Thoracic aorta (tissue), 2 donors: ENCODE measurements around the gene FAM53C. TPM values are rescaled to one million over a fixed set of nuclear protein-coding genes. Genes with fewer than 3 reads are reported as not detected.

Experiments used
- ATAC-seq: fragments of 150-250 bp; one replicate; pipeline ENCODE4 v1.8.0; 2017; ENCODE audit warnings: low read depth; ENCODE audit not compliant: insufficient number of reproducible peaks, low FRiP score
- DNase-seq: peaks from one replicate; pipeline ENCODE4 v3.0.0-alpha.2; 2020; ENCODE audit warnings: low spot score
- H3K27ac ChIP-seq, 2 donors: fragments of 200-600 bp; sonication (generic); 1 replicate in 1 of 2; 2 replicates in 1 of 2; pipeline ENCODE4 v1.5.1; 2016; ENCODE audit warnings: mild to moderate bottlenecking in 2 of 2, moderate library complexity in 2 of 2
- H3K27me3 ChIP-seq: fragments of 200-600 bp; sonication (generic); replicated peaks from 2 replicates; pipeline ENCODE4 v1.6.0; 2016; ENCODE audit warnings: mild to moderate bottlenecking; ENCODE audit not compliant: insufficient read depth
- H3K36me3 ChIP-seq: fragments of 200-600 bp; sonication (generic); one replicate; pipeline ENCODE4 v1.5.1; 2016
- H3K4me1 ChIP-seq, 2 donors: fragments of 200-600 bp; sonication (generic); 1 replicate in 1 of 2; 2 replicates in 1 of 2; pipeline versions ENCODE4 v1.5.1 to v1.6.0; 2016; ENCODE audit warnings: low read depth in 2 of 2, mild to moderate bottlenecking in 1 of 2; ENCODE audit not compliant: control insufficient read depth in 1 of 2
- H3K4me3 ChIP-seq: fragments of 200-600 bp; sonication (generic); 2 replicates; pipeline ENCODE4 v1.5.1; 2016; ENCODE audit warnings: mild to moderate bottlenecking
- H3K9me3 ChIP-seq: fragments of 200-600 bp; sonication (generic); 2 replicates; pipeline ENCODE4 v1.5.1; 2016
- CTCF ChIP-seq: fragments of 200-600 bp; sonication (generic); IDR thresholded peaks from one replicate; pipeline ENCODE4 v1.5.1; 2019; ENCODE audit warnings: antibody characterized with exemption
- total RNA-seq, 2 donors: library from RNA; depleted of rRNA; stranded (reverse); fragments of >200 nt; gene quantifications; one replicate each; pipeline versions ENCODE4 v1.1.0 to v1.2.3, GENCODE V29; 2016

The FAM53C gene
- total RNA-seq, 2 donors from 2014 or later = 22.6 to 24.9 TPM

GRCh38 chr5:138351056-138351455 lies 13.0 kb downstream of the FAM53C start:
- Histone ChIP-seq H3K4me3 (no peak overlapping the region), H3K27ac (peak overlapping the region; percentile 92 to 96), H3K36me3 (peaks cover 21% of the 10 kb centered on the region), H3K9me3 (no peaks in the 10 kb centered on the region), H3K4me1 (peaks cover 37 to 54% of the 10 kb centered on the region in 2 donors), H3K27me3 (no peaks in the 10 kb centered on the region)
- DNase-seq = no peak
- no peak for ATAC-seq
- no peak for TF ChIP-seq CTCF

GRCh38 chr5:138351517-138351916 lies 13.5 kb downstream of the FAM53C start:
- peak overlapping the region; percentile 92 to 96 for H3K27ac ChIP-seq
- H3K4me1 ChIP-seq = peaks cover 38 to 59% of the 10 kb centered on the region in 2 donors
- no peak for ATAC-seq

GRCh38 chr5:138352071-138352721 lies 14.1 kb downstream of the FAM53C start, which contains the start of gene KDM3B:
Gene KDM3B, plus strand, starts transcription at chr5:138352685. Its CDS starts 111 bp downstream, at chr5:138352796.
- peak; percentile 50 for ATAC-seq
- peak; percentile 99 for TF ChIP-seq CTCF
- H3K4me1 ChIP-seq = peaks cover 38 to 65% of the 10 kb centered on the region in 2 donors

More at GRCh38 chr5:138351517-138351916, 13.5 kb downstream of the FAM53C start:
- Histone ChIP-seq H3K27me3 (no peaks in the 10 kb centered on the region), H3K4me3 (no peak overlapping the region), H3K9me3 (no peaks in the 10 kb centered on the region), H3K36me3 (peaks cover 16% of the 10 kb centered on the region)
- DNase-seq = no peak
- no peak for TF ChIP-seq CTCF

GRCh38 chr5:138352722-138353559 lies 14.9 kb downstream of the FAM53C start:
- Histone ChIP-seq H3K9me3 (no peaks in the 10 kb centered on the region), H3K4me1 (peaks cover 38 to 67% of the 10 kb centered on the region in 2 donors), H3K4me3 (peak overlapping the region; percentile 98), H3K27ac (peak overlapping the region; percentile 92 to 96), H3K36me3 (peaks cover 2% of the 10 kb centered on the region), H3K27me3 (no peaks in the 10 kb centered on the region)
- ATAC-seq = no peak
- no peak for DNase-seq
- peak; percentile 3 for TF ChIP-seq CTCF

More at GRCh38 chr5:138352071-138352721, 14.1 kb downstream of the FAM53C start, which contains the start of gene KDM3B:
- H3K9me3 ChIP-seq = no peaks in the 10 kb centered on the region
- peaks cover 9% of the 10 kb centered on the region for H3K36me3 ChIP-seq
- H3K27me3 ChIP-seq = no peaks in the 10 kb centered on the region
- H3K4me3 ChIP-seq = peak within 1 kb of the TSS; percentile 98
- H3K27ac ChIP-seq = peak within 1 kb of the TSS; percentile 92 to 96
- no peak for DNase-seq

- ATAC-seq (no peak), DNase-seq (no peak)
- Histone ChIP-seq H3K4me3 (peak overlapping the region; percentile 98), H3K27ac (peak overlapping the region; percentile 92 to 96), H3K4me1 (peaks cover 38 to 67% of the 10 kb centered on the region in 2 donors), H3K27me3 (no peaks in the 10 kb centered on the region), H3K9me3 (no peaks in the 10 kb centered on the region), H3K36me3 (no peaks in the 10 kb centered on the region)
- TF ChIP-seq CTCF = no peak
Measured at GRCh38 chr5:138353560-138354080, 15.6 kb downstream of the FAM53C start.
